WTC11 (cell line): ENCODE measurements around the gene MYL9. TPM values are rescaled to one million over a fixed set of nuclear protein-coding genes. Genes with fewer than 3 reads are reported as not detected.

ENCODE experiments used
- ATAC-seq: fragments of 200-7000 bp; cut with Tn5 transposase; 2 replicates; pipeline ENCODE4 v1.10.0; 2021; ENCODE audit warnings: mild to moderate bottlenecking, moderate library complexity
- CTCF ChIA-PET: fragments of 300-600 bp; sonication (Branson Sonifier 250); formaldehyde crosslinking; loops from one replicate; lab custom pipeline; 2021; ENCODE audit warnings: antibody characterized with exemption; lab: Charles Lee
- POLR2A ChIA-PET: fragments of 350-600 bp; sonication (Branson Sonifier 250); formaldehyde crosslinking; loops from one replicate; lab custom pipeline; 2021; ENCODE audit warnings: antibody characterized with exemption; lab: Charles Lee
- DNase-seq: peaks from one replicate; pipeline ENCODE4 v3.0.0; 2021; ENCODE audit warnings: low spot score
- H3K27ac Mint-ChIP-seq: 2 replicates; pipeline ENCODE4 v1.8.0; 2021; ENCODE audit warnings: mixed read lengths
- H3K27me3 Mint-ChIP-seq: 2 replicates; pipeline ENCODE4 v1.8.0; 2021; ENCODE audit warnings: low read depth, mild to moderate bottlenecking, moderate library complexity, mixed read lengths
- H3K36me3 Mint-ChIP-seq: 2 replicates; pipeline ENCODE4 v1.8.0; 2021; ENCODE audit warnings: mixed read lengths
- H3K4me1 Mint-ChIP-seq: 2 replicates; pipeline ENCODE4 v1.8.0; 2022; ENCODE audit warnings: mixed read lengths
- H3K4me3 Mint-ChIP-seq: 2 replicates; pipeline ENCODE4 v1.8.0; 2021; ENCODE audit warnings: mild to moderate bottlenecking, moderate library complexity, mixed read lengths
- H3K9me3 Mint-ChIP-seq: 2 replicates; pipeline ENCODE4 v1.8.0; 2021; ENCODE audit warnings: mixed read lengths
- ATF3 ChIP-seq: sonication (generic); formaldehyde crosslinking; conservative IDR thresholded peaks from 2 replicates; pipeline ENCODE4 v1.8.1; 2022; ENCODE audit warnings: mild to moderate bottlenecking, missing genetic modification reagents
- ATF6 ChIP-seq: sonication (generic); formaldehyde crosslinking; IDR thresholded peaks from 2 replicates; pipeline ENCODE4 v1.8.1; 2023; ENCODE audit warnings: mild to moderate bottlenecking, missing genetic modification reagents
- CREB1 ChIP-seq: sonication (generic); formaldehyde crosslinking; IDR thresholded peaks from 2 replicates; pipeline ENCODE4 v1.8.0; 2023; ENCODE audit warnings: mild to moderate bottlenecking, missing genetic modification reagents
- FOXJ3 ChIP-seq: sonication (generic); formaldehyde crosslinking; IDR thresholded peaks from 2 replicates; pipeline ENCODE4 v1.9.0; 2021; ENCODE audit warnings: missing genetic modification reagents, mild to moderate bottlenecking, borderline replicate concordance
- FOXK1 ChIP-seq: sonication (generic); formaldehyde crosslinking; IDR thresholded peaks from 2 replicates; pipeline ENCODE4 v1.8.0; 2022; ENCODE audit warnings: mild to moderate bottlenecking, moderate library complexity, missing genetic modification reagents
- FOXP1 ChIP-seq: sonication (generic); formaldehyde crosslinking; IDR thresholded peaks from 2 replicates; pipeline ENCODE4 v1.8.0; 2022; ENCODE audit warnings: missing genetic modification reagents, mild to moderate bottlenecking, moderate library complexity, borderline replicate concordance
- GTF2I ChIP-seq: fragments of 250-450 bp; sonication (Bioruptor Pico); conservative IDR thresholded peaks from 2 replicates; pipeline ENCODE4 v1.4.0; 2021; ENCODE audit warnings: mild to moderate bottlenecking
- MXD4 ChIP-seq: fragments of 250-450 bp; sonication (Bioruptor Pico); IDR thresholded peaks from 2 replicates; pipeline ENCODE4 v1.8.0; 2021; ENCODE audit warnings: mild to moderate bottlenecking, moderate library complexity, borderline replicate concordance
- NR3C1 ChIP-seq: sonication (generic); formaldehyde crosslinking; conservative IDR thresholded peaks from 2 replicates; pipeline ENCODE4 v1.8.1; 2023; ENCODE audit warnings: low read depth, mild to moderate bottlenecking, missing genetic modification reagents
- OVOL2 ChIP-seq: fragments of 250-450 bp; sonication (Bioruptor Pico); IDR thresholded peaks from 2 replicates; pipeline ENCODE4 v1.9.0; 2021; ENCODE audit warnings: mild to moderate bottlenecking, borderline replicate concordance
- PRDM15 ChIP-seq: sonication (generic); formaldehyde crosslinking; IDR thresholded peaks from 2 replicates; pipeline ENCODE4 v1.8.0; 2022; ENCODE audit warnings: missing genetic modification reagents
- TEAD1 ChIP-seq: sonication (generic); formaldehyde crosslinking; IDR thresholded peaks from 2 replicates; pipeline ENCODE4 v1.8.0; 2022; ENCODE audit warnings: mild to moderate bottlenecking, missing genetic modification reagents
- ZNF138 ChIP-seq: sonication (generic); formaldehyde crosslinking; conservative IDR thresholded peaks from 2 replicates; pipeline ENCODE4 v1.8.1; 2022; ENCODE audit warnings: mild to moderate bottlenecking, moderate library complexity, missing genetic modification reagents
- ZNF416 ChIP-seq: fragments of 250-450 bp; sonication (Bioruptor Pico); IDR thresholded peaks from 2 replicates; pipeline ENCODE4 v1.9.0; 2021; ENCODE audit warnings: mild to moderate bottlenecking, inconsistent platforms
- ZNF423 ChIP-seq: fragments of 250-450 bp; sonication (Bioruptor Pico); IDR thresholded peaks from 2 replicates; pipeline ENCODE4 v2.1.2; 2022; ENCODE audit warnings: mild to moderate bottlenecking, moderate library complexity
- total RNA-seq: library from RNA; stranded (reverse); gene quantifications from 3 replicates; pipeline ENCODE4 v1.2.3, GENCODE V29; 2021
- TF ChIP-seq, protein P1 (sequence below): sonication (generic); formaldehyde crosslinking; IDR thresholded peaks from 2 replicates; pipeline ENCODE4 v1.8.0; 2022; ENCODE audit warnings: mild to moderate bottlenecking, missing genetic modification reagents
- TF ChIP-seq, protein P2 (sequence below): sonication (generic); formaldehyde crosslinking; IDR thresholded peaks from 2 replicates; pipeline ENCODE4 v1.8.0; 2022; ENCODE audit warnings: mild to moderate bottlenecking, missing genetic modification reagents

The MYL9 gene
- total RNA-seq, 1 experiment from 2014 or later: 54.7 TPM

- TF ChIP-seq GTF2I (CRISPR knock-in tag): no peak
- no peak for TF ChIP-seq ZNF423 (CRISPR knock-in tag)
- TF ChIP-seq FOXP1: no peak
- no peak for TF ChIP-seq CREB1 (CRISPR knock-in tag)
- no peak for TF ChIP-seq OVOL2 (CRISPR knock-in tag)
- TF ChIP-seq, protein P1, sequence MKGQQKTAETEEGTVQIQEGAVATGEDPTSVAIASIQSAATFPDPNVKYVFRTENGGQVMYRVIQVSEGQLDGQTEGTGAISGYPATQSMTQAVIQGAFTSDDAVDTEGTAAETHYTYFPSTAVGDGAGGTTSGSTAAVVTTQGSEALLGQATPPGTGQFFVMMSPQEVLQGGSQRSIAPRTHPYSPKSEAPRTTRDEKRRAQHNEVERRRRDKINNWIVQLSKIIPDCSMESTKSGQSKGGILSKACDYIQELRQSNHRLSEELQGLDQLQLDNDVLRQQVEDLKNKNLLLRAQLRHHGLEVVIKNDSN (CRISPR knock-in tag): no peak
- TF ChIP-seq ATF3 (CRISPR knock-in tag): no peak
- no peak for TF ChIP-seq ZNF138 (CRISPR knock-in tag)
- TF ChIP-seq, protein P2, sequence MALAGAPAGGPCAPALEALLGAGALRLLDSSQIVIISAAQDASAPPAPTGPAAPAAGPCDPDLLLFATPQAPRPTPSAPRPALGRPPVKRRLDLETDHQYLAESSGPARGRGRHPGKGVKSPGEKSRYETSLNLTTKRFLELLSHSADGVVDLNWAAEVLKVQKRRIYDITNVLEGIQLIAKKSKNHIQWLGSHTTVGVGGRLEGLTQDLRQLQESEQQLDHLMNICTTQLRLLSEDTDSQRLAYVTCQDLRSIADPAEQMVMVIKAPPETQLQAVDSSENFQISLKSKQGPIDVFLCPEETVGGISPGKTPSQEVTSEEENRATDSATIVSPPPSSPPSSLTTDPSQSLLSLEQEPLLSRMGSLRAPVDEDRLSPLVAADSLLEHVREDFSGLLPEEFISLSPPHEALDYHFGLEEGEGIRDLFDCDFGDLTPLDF: no peak
- TF ChIP-seq NR3C1 (CRISPR knock-in tag): no peak
- TF ChIP-seq ATF6 (CRISPR knock-in tag): no peak
- no peak for TF ChIP-seq TEAD1 (CRISPR knock-in tag)
- no peak for TF ChIP-seq FOXJ3
- no peak for TF ChIP-seq MXD4 (CRISPR knock-in tag)
- TF ChIP-seq FOXK1 (CRISPR knock-in tag): no peak
- TF ChIP-seq ZNF416: no peak
- no peak for TF ChIP-seq PRDM15 (CRISPR knock-in tag)
- TF ChIP-seq, all 79 proteins: peak for 0
- DNase-seq (no peak), ATAC-seq (no peak)
- H3K4me3 Mint-ChIP-seq: peak overlapping the region; percentile 52
- CTCF ChIA-PET: interaction anchor here (0.5 to 0.6 kb wide), 2 partner anchors 92 to 385 kb away, joined by 3 to 4 read pairs; no protein-coding TSS in a partner anchor
- peaks cover 44% of the 10 kb centered on the region for H3K4me1 Mint-ChIP-seq
- no peaks in the 10 kb centered on the region for H3K9me3 Mint-ChIP-seq
- POLR2A ChIA-PET: interaction anchor here (0.7 to 1.3 kb wide), 2 partner anchors 64 to 94 kb away, joined by 4 read pairs; partner anchors contain the start of gene RAB5IF
- peak overlapping the region; percentile 77; the same call in 1 of the 2 replicates for H3K27ac Mint-ChIP-seq
- no peaks in the 10 kb centered on the region for H3K27me3 Mint-ChIP-seq
- H3K36me3 Mint-ChIP-seq: no peaks in the 10 kb centered on the region
These were observed 638 bp upstream of the MYL9 start for GRCh38 chr20:36540551-36541211.
